ENCODE results near the gene GPR62.

The GPR62 gene

GRCh38 chr3:51938780-51939425, 16.3 kb upstream of the GPR62 start:
- DNase-seq (ENCODE audit: low read depth in 3 of 3): no peak

GRCh38 chr3:51940648-51941462, 14.3 kb upstream of the GPR62 start:
- no peak for DNase-seq (ENCODE audit: low read depth in 3 of 3)

GRCh38 chr3:51941463-51941797, 13.8 kb upstream of the GPR62 start:
- DNase-seq (ENCODE audit: low read depth in 3 of 3): no peak

GRCh38 chr3:51941798-51942602, 13.2 kb upstream of the GPR62 start, which contains the start of the genes PARP3 and RRP9:
Gene PARP3 (plus strand): TSS chr3:51942363. CDS start chr3:51943356, 993 bp downstream.
Gene RRP9 (minus strand): TSS chr3:51941904. CDS start chr3:51941867, 37 bp downstream.
- DNase-seq (ENCODE audit: low read depth in 3 of 3): peak; percentile 99 to 100 (median 99)

GRCh38 chr3:51942603-51943450, 12.4 kb upstream of the GPR62 start:
- DNase-seq (ENCODE audit: low read depth in 3 of 3): peak; percentile 33 to 61 (median 46)

- DNase-seq (ENCODE audit: low read depth in 3 of 3): no peak
Measured at GRCh38 chr3:51943451-51944391, 11.5 kb upstream of the GPR62 start.

- no peak for DNase-seq (ENCODE audit: low read depth in 3 of 3)
Measured at GRCh38 chr3:51944451-51945021, 10.6 kb upstream of the GPR62 start.

- DNase-seq (ENCODE audit: low read depth in 3 of 3): no peak
Measured at GRCh38 chr3:51945031-51945840, 9.9 kb upstream of the GPR62 start.

GRCh38 chr3:51945926-51946705, 9.1 kb upstream of the GPR62 start:
- no peak for DNase-seq (ENCODE audit: low read depth in 3 of 3)

- no peak for DNase-seq (ENCODE audit: low read depth in 3 of 3)
Measured at GRCh38 chr3:51946796-51947195, 8.4 kb upstream of the GPR62 start.

GRCh38 chr3:51947215-51947900, 7.8 kb upstream of the GPR62 start:
- no peak for DNase-seq (ENCODE audit: low read depth in 3 of 3)

- no peak for DNase-seq (ENCODE audit: low read depth in 3 of 3)
Measured at GRCh38 chr3:51948016-51948580, 7.1 kb upstream of the GPR62 start.

GRCh38 chr3:51949121-51949520, 6.1 kb upstream of the GPR62 start:
- DNase-seq (ENCODE audit: low read depth in 3 of 3): no peak

GRCh38 chr3:51950899-51951298, 4.3 kb upstream of the GPR62 start:
- no peak for DNase-seq (ENCODE audit: low read depth in 3 of 3)

- DNase-seq (ENCODE audit: low read depth in 3 of 3): no peak
Measured at GRCh38 chr3:51953445-51953844, 1.7 kb upstream of the GPR62 start.

GRCh38 chr3:51954105-51954504, 1.1 kb upstream of the GPR62 start:
- no peak for DNase-seq (ENCODE audit: low read depth in 3 of 3)

- DNase-seq (ENCODE audit: low read depth in 3 of 3): no peak
Measured at GRCh38 chr3:51954713-51955112, 468 bp upstream of the GPR62 start.
